SH-SY5Y (cell line): Measurements from ENCODE around the gene TSPEAR.

Experiments used
- GATA2 ChIP-seq: IDR thresholded peaks from 2 replicates; pipeline ENCODE4 v1.6.1; 2011; ENCODE audit warnings: mild to moderate bottlenecking, low read depth, low read length
- GATA3 ChIP-seq: IDR thresholded peaks from 2 replicates; pipeline ENCODE4 v1.6.1; 2011; ENCODE audit warnings: low read depth, mild to moderate bottlenecking, low read length, moderate library complexity

DNA sequence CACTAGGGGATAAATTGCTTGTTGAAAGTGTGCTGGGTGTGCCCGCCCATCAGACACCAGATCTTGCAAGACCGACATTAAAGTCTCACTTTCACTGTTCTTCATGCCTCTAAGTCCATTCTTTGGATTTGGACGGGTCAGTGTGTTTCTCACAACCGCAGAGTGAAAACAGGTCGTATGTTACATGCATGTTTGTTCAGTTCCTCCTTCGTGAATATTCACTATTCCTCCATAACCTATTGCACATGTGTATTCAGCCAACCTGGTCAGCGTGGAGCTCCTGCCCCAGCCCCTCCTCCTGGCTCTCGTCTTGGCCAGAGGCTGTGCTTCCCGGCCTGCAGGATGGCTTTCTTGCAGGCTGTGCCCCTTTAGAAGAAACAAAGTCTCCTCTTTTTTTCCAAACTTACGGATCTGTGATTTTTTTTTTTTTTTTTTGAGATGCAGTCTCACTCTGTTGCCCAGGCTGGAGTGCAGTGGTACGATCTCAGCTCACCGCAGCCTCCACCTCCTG, 116.9 kb downstream of the TSPEAR start:
- TF ChIP-seq GATA2 (no peak), GATA3 (no peak)
